H1 (cell line): ENCODE data around the gene MMP25. TPM values are rescaled to one million over a fixed set of nuclear protein-coding genes. Genes with fewer than 3 reads are reported as not detected.
A peak's percentile ranks its signal among the peaks of the same experiment; 100 is the strongest.

Experiments used
- BACH1 ChIP-seq: IDR thresholded peaks from 2 replicates; pipeline ENCODE4 v1.6.1; 2012; ENCODE audit warnings: low read length, improper control_type of control experiment
- CHD1 ChIP-seq: IDR thresholded peaks from 2 replicates; pipeline ENCODE4 v1.6.1; 2012; ENCODE audit warnings: low read depth, low read length, improper control_type of control experiment
- GABPA ChIP-seq: IDR thresholded peaks from 2 replicates; pipeline ENCODE4 v1.6.1; 2011; ENCODE audit warnings: mild to moderate bottlenecking, low read length, moderate library complexity, borderline replicate concordance; ENCODE audit not compliant: insufficient read depth
- JUN ChIP-seq: IDR thresholded peaks from 2 replicates; pipeline ENCODE4 v1.6.1; 2011; ENCODE audit warnings: low read depth, mild to moderate bottlenecking, improper control_type of control experiment, low read length
- JUND ChIP-seq: IDR thresholded peaks from 2 replicates; pipeline ENCODE4 v1.6.1; 2011; ENCODE audit warnings: mild to moderate bottlenecking, improper control_type of control experiment, low read length
- KDM4A ChIP-seq: IDR thresholded peaks from one replicate; pipeline ENCODE4 v1.7.1; 2012; ENCODE audit warnings: low read depth, mild to moderate bottlenecking, moderate library complexity, low read length, inconsistent platforms; ENCODE audit not compliant: severe bottlenecking
- MAFK ChIP-seq: IDR thresholded peaks from 2 replicates; pipeline ENCODE4 v1.6.1; 2012; ENCODE audit warnings: low read depth, mild to moderate bottlenecking, improper control_type of control experiment, low read length
- POLR2AphosphoS5 ChIP-seq: IDR thresholded peaks from 2 replicates; pipeline ENCODE4 v1.6.1; 2011; ENCODE audit warnings: low read depth, low read length
- RAD21 ChIP-seq, 2 experiments: IDR thresholded peaks in 1 of 2; conservative IDR thresholded peaks in 1 of 2; 2 replicates each; pipeline ENCODE4 v1.6.1; 2011; ENCODE audit warnings: low read depth in 2 of 2, low read length in 2 of 2, improper control_type of control experiment in 1 of 2, inconsistent platforms in 1 of 2, mild to moderate bottlenecking in 1 of 2, moderate library complexity in 1 of 2
- RBBP5 ChIP-seq: IDR thresholded peaks from 2 replicates; pipeline ENCODE4 v1.7.1; 2012; ENCODE audit warnings: low read depth, mild to moderate bottlenecking, inconsistent platforms, low read length, moderate library complexity, borderline replicate concordance
- SIRT6 ChIP-seq: IDR thresholded peaks from one replicate; pipeline ENCODE4 v1.7.1; 2012; ENCODE audit warnings: low read length, inconsistent platforms
- SUZ12 ChIP-seq: fragments of 200-600 bp; sonication (generic); IDR thresholded peaks from 2 replicates; pipeline ENCODE4 v1.6.1; 2012; ENCODE audit warnings: mild to moderate bottlenecking, inconsistent platforms, low read length, moderate library complexity, mixed read lengths
- YY1 ChIP-seq: IDR thresholded peaks from 2 replicates; pipeline ENCODE4 v1.6.1; 2011; ENCODE audit warnings: low read depth, mild to moderate bottlenecking, low read length
- ZNF274 ChIP-seq: IDR thresholded peaks from 2 replicates; pipeline ENCODE4 v1.7.0; 2012; ENCODE audit warnings: low read length, borderline replicate concordance; ENCODE audit errors: extremely low read depth
- polyA plus RNA-seq, 7 experiments: library from polyadenylated mRNA; depleted of rRNA in 3 of 7; stranded (reverse) in 5 of 7; unstranded in 2 of 7; fragments of >200 nt in 5 of 7; fragments of 200-250 nt in 2 of 7; gene quantifications; 1 replicate in 5 of 7; 2 replicates in 1 of 7; 4 replicates in 1 of 7; pipeline versions ENCODE4 v1.2.1 to v1.2.3, GENCODE V29; 2011 to 2013; ENCODE audit warnings: missing spikeins in 2 of 7, mixed read lengths in 2 of 7
- total RNA-seq: library from RNA; stranded (reverse); fragmentation: NEBNext Ultra II Directional; extraction: Animal tissue kit (Norgen Biotek cat#: 25700); gene quantifications from 2 replicates; pipeline ENCODE4 v1.2.1, GENCODE V29; 2021
- TF ChIP-seq, protein P1 (sequence below): IDR thresholded peaks from 2 replicates; pipeline ENCODE4 v1.6.1; 2011; ENCODE audit warnings: low read length, improper control_type of control experiment
- TF ChIP-seq, protein P2 (sequence below): IDR thresholded peaks from 2 replicates; pipeline ENCODE4 v1.6.1; 2012; ENCODE audit warnings: inconsistent platforms

The MMP25 gene
- total and polyA plus RNA-seq, 2 of the 8 experiments (the other 6 are each of a cell fraction or from before 2014, with no cell fraction given), result 7.7 to 26.7 TPM

DNA sequence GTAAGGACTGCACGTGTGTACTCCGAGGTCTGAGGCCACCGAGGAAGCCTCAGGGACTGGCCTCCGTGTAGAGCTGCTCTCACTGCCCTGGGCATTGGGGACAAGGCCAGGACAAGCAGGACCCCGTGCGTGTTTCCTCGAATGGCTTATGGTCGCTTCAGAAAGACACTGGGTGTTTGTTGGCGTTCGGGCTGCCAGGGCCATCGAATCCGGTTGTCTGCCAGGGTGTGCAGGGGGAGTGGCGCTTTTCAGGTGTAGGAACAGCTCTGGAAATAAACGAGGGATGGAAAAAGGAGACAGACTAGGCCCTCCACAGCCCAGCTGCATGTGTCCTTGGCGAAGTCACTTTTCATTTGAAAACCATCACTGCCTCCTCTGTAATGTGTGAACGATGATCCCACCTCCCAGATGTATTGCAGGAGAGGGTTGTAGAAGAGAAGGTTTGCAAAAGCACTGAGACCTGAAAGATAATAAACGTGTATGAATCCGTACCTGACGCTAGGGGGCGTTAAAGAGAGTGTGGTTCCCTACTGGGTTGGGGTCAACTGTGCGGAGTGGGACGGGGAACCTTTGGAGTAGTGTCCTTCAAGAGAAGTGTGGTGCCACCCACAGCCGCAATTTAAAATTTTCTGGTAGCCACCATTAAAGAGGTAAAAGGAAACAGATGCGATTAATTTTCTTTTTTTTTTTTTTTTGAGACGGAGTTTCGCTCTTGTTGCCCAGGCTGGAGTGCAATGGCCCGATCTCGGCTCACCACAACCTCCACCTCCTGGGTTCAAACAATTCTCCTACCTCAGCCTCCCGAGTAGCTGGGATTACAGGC lies 54.9 kb downstream of the MMP25 start (continued):
- TF ChIP-seq JUND (0 out of 2 replicates have a peak, but pooled peaks have one; percentile 9), JUN (0 out of 2 replicates have a peak, but pooled peaks have one; percentile 12), MAFK (no peak), SUZ12 (no peak), YY1 (0 out of 2 replicates have a peak, but pooled peaks have one; percentile 31), RBBP5 (no peak), RAD21 (IDR thresholded peaks at IDR 0.05 in 1 of 2, conservative IDR thresholded peaks at IDR 0.05 in 1 of 2; ENCODE audit: low read depth in 2 of 2, low read length in 2 of 2) (peak; percentile 14 to 45; a peak in 3 of 4 replicates), BACH1 (peak; percentile 34; the same call in 1 of the 2 replicates), GABPA (no peak), SIRT6 (no peak), KDM4A (no peak), POLR2AphosphoS5 (no peak), ZNF274 (no peak), CHD1 (no peak)
- TF ChIP-seq, protein P1, sequence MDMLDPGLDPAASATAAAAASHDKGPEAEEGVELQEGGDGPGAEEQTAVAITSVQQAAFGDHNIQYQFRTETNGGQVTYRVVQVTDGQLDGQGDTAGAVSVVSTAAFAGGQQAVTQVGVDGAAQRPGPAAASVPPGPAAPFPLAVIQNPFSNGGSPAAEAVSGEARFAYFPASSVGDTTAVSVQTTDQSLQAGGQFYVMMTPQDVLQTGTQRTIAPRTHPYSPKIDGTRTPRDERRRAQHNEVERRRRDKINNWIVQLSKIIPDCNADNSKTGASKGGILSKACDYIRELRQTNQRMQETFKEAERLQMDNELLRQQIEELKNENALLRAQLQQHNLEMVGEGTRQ, result no peak
- TF ChIP-seq, protein P2, sequence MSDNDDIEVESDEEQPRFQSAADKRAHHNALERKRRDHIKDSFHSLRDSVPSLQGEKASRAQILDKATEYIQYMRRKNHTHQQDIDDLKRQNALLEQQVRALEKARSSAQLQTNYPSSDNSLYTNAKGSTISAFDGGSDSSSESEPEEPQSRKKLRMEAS, result 0 out of 2 replicates have a peak, but pooled peaks have one; percentile 12
